ENCODE data around the gene STK35. TPM values are rescaled to one million over a fixed set of nuclear protein-coding genes. Genes with fewer than 3 reads are reported as not detected.

The STK35 gene
- total RNA-seq, 4 donors from 2014 or later: 10.2 to 28.0 (median 17.5) TPM

DNA sequence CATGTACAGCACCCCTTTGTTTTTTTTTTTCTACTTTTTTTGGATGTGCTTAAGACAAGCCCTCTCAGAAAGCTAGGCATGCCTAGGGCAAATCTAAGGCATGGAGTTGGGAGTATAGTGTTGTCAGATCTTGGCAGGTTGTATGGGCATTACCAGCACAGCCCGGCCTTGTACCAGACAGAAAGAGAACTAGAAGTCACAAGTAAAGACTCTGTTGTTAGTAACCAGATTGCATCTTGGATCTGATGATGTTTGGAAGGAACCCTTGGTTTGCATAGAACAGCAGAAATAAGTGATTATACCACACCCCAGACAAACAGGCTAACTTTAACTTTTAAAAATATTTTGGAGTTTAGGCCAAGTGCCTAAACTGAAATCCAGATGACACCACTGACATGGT, 25.6 kb downstream of the STK35 start:
- intact Hi-C loops (cut with DNase I; ENCODE audit: low total_unique reads): no loop called here
- H3K4me1 ChIP-seq: peaks cover 16 to 19% of the 10 kb centered on the region in 2 donors
- H3K36me3 ChIP-seq: no peaks in the 10 kb centered on the region

DNA sequence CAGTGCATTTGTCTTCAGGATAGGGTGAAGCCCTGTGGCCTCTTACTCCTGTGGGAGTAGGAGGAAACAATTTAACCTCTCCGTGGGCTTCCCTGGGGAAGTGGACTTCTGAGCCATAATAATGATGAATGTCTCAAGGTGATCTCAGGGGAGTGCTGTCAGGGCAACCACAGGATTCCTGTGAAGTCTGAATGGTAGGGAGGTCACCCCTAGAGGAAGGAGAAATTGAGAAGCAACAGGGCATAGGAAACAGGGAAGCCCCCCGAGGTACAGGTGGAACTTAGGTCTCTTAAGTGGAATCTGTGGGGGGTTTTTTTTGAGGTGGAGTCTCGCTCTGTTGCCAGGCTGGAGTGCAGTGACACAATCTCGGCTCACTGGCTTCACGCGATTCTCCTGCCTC, 26.9 kb downstream of the STK35 start:
- H3K4me1 ChIP-seq: peaks cover 12 to 16% of the 10 kb centered on the region in 2 donors
- no peak overlapping the region for H3K27ac ChIP-seq
- TF ChIP-seq, protein P1, sequence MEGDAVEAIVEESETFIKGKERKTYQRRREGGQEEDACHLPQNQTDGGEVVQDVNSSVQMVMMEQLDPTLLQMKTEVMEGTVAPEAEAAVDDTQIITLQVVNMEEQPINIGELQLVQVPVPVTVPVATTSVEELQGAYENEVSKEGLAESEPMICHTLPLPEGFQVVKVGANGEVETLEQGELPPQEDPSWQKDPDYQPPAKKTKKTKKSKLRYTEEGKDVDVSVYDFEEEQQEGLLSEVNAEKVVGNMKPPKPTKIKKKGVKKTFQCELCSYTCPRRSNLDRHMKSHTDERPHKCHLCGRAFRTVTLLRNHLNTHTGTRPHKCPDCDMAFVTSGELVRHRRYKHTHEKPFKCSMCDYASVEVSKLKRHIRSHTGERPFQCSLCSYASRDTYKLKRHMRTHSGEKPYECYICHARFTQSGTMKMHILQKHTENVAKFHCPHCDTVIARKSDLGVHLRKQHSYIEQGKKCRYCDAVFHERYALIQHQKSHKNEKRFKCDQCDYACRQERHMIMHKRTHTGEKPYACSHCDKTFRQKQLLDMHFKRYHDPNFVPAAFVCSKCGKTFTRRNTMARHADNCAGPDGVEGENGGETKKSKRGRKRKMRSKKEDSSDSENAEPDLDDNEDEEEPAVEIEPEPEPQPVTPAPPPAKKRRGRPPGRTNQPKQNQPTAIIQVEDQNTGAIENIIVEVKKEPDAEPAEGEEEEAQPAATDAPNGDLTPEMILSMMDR (IDR thresholded peaks at IDR 0.05): no peak
- no peak for TF ChIP-seq POLR2A (IDR thresholded peaks at IDR 0.05)
- no peaks in the 10 kb centered on the region for H3K36me3 ChIP-seq
- H3K9me3 ChIP-seq: no peaks in the 10 kb centered on the region
- intact Hi-C loops (cut with DNase I; ENCODE audit: low total_unique reads): no loop called here
- H3K27me3 ChIP-seq: no peaks in the 10 kb centered on the region
- no peak for DNase-seq
- H3K4me3 ChIP-seq: no peak overlapping the region

More for the DNA sequence above, 25.6 kb downstream of the STK35 start:
- no peaks in the 10 kb centered on the region for H3K9me3 ChIP-seq
- no peak for DNase-seq
- H3K27me3 ChIP-seq: no peaks in the 10 kb centered on the region
- no peak overlapping the region for H3K4me3 ChIP-seq
- no peak for TF ChIP-seq POLR2A (IDR thresholded peaks at IDR 0.05)
- TF ChIP-seq, protein P1 (IDR thresholded peaks at IDR 0.05): no peak
- no peak overlapping the region for H3K27ac ChIP-seq

DNA sequence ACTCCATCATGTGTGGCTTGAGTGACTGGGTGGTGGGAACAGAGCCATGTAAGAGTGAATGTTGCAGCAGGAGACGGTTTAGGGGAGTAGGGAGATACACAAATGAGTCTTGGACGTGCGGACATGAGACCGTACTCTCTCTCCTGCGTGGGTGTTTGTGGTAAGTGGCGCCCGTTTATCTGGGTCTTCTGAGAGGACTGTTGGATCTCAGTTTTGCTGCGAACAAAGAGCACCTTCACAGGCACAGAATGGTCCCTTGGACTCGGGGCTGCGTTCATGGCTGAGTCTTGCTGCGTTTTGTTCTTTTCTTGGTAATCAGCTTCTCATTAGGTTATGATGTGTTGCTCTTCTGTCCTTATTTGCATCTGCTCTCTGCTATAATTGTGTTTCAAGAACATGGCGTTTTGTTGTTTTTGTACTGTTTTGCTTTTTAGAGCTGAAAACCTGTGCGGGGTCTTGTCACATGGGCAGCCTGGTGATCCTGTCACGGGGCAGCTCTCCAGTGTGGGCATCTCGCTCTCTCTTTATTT, 28.5 kb downstream of the STK35 start:
- H3K9me3 ChIP-seq: no peaks in the 10 kb centered on the region

DNA sequence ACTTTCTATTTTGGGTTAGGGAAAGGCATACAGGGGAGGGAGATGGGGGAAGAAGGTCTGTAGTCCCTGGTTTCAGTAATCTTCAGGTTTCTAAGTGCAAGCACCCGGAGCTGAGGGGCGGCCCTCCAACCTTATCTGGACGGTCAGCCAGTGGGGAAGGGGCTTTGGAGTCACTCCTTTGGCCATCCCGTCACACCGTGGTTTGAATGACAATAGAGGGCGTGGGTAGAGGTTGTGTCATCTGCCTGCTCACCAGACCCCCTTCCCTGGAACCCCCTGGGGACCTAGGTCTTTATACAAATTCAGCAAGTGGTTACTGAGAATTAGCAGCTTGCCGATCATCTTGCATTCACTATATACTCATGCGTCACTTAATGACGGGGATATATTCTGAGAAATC, 29.1 kb downstream of the STK35 start:
- Histone ChIP-seq H3K9me3 (no peaks in the 10 kb centered on the region), H3K36me3 (no peaks in the 10 kb centered on the region), H3K27ac (no peak overlapping the region), H3K27me3 (no peaks in the 10 kb centered on the region), H3K4me1 (peaks cover 7 to 9% of the 10 kb centered on the region in 2 donors), H3K4me3 (no peak overlapping the region)
- intact Hi-C loops (cut with DNase I; ENCODE audit: low total_unique reads): no loop called here
- no peak for DNase-seq
- TF ChIP-seq, protein P1 (IDR thresholded peaks at IDR 0.05): no peak

More for the DNA sequence above, 28.5 kb downstream of the STK35 start:
- H3K4me1 ChIP-seq: peaks cover 7 to 14% of the 10 kb centered on the region in 2 donors
- no peak overlapping the region for H3K4me3 ChIP-seq
- H3K36me3 ChIP-seq: no peaks in the 10 kb centered on the region
- H3K27me3 ChIP-seq: no peaks in the 10 kb centered on the region
- no peak for TF ChIP-seq POLR2A (IDR thresholded peaks at IDR 0.05)
- TF ChIP-seq, protein P1 (IDR thresholded peaks at IDR 0.05): no peak
- no peak for DNase-seq
- no peak overlapping the region for H3K27ac ChIP-seq
- intact Hi-C loops (cut with DNase I; ENCODE audit: low total_unique reads): no loop called here

DNA sequence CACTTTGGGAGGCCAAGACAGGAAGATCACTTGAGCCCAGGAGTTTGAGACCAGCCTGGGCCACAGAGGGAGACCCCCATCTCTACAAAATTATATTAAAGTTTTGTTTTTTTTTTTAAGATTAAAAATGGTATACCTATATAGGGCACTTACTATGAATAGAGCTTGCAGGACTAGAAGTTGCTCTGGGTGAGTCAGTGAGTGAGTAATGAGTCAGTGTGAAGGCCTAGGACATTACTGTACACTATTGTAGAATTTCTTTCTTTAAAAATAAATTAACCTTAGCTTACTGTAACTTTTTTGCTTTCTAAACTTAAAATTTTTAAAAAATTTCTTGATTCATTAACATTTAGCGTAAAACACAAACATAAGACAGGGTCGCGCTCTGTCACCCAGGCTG, 29.7 kb downstream of the STK35 start:
- TF ChIP-seq, protein P1 (IDR thresholded peaks at IDR 0.05): no peak
- no peak for TF ChIP-seq POLR2A (IDR thresholded peaks at IDR 0.05)
- Histone ChIP-seq H3K27ac (no peak overlapping the region), H3K36me3 (no peaks in the 10 kb centered on the region), H3K9me3 (no peaks in the 10 kb centered on the region), H3K4me3 (no peak overlapping the region), H3K27me3 (no peaks in the 10 kb centered on the region), H3K4me1 (peaks cover 4 to 7% of the 10 kb centered on the region in 2 donors)
- no peak for DNase-seq
- intact Hi-C loops (cut with DNase I; ENCODE audit: low total_unique reads): no loop called here

Measured in uterus (tissue), 4 donors.